GM23248 (cell line): Measurements from ENCODE around the gene CACNB2. TPM values are rescaled to one million over a fixed set of nuclear protein-coding genes. Genes with fewer than 3 reads are reported as not detected.
"Not testable (repeated sequence)": the region's sequence is repeated elsewhere in the genome, so short reads cannot be mapped to it uniquely, and the experiment has no call there.

Experiments used
- DNase-seq: peaks from one replicate; pipeline ENCODE4 v3.0.0-alpha.2; 2015
- H2AFZ ChIP-seq: fragments of 200-600 bp; sonication (generic); 2 replicates; pipeline ENCODE4 v1.6.1; 2016; ENCODE audit warnings: antibody characterized with exemption
- H3F3A ChIP-seq: fragments of 200-600 bp; sonication (generic); 2 replicates; pipeline ENCODE4 v1.6.1; 2016; ENCODE audit warnings: mild to moderate bottlenecking, antibody characterized with exemption, mixed run types; ENCODE audit not compliant: insufficient read depth
- H3K27ac ChIP-seq: fragments of 200-600 bp; sonication (generic); 2 replicates; pipeline ENCODE4 v1.5.1; 2016; ENCODE audit warnings: mild to moderate bottlenecking
- H3K27me3 ChIP-seq: fragments of 200-600 bp; sonication (generic); replicated peaks from 2 replicates; pipeline ENCODE4 v1.6.1; 2016; ENCODE audit warnings: mild to moderate bottlenecking; ENCODE audit not compliant: insufficient read depth
- H3K36me3 ChIP-seq: fragments of 200-600 bp; sonication (generic); 2 replicates; pipeline ENCODE4 v1.6.1; 2016; ENCODE audit warnings: low read depth, mild to moderate bottlenecking
- H3K4me1 ChIP-seq: fragments of 200-600 bp; sonication (generic); 2 replicates; pipeline ENCODE4 v1.6.1; 2016; ENCODE audit warnings: mild to moderate bottlenecking; ENCODE audit not compliant: insufficient read depth
- H3K4me2 ChIP-seq: fragments of 200-600 bp; sonication (generic); one replicate; pipeline ENCODE4 v1.6.1; 2016; ENCODE audit warnings: mild to moderate bottlenecking; ENCODE audit not compliant: unreplicated experiment
- H3K4me3 ChIP-seq: fragments of 200-600 bp; sonication (generic); 2 replicates; pipeline ENCODE4 v1.5.1; 2016; ENCODE audit warnings: mild to moderate bottlenecking
- H3K79me2 ChIP-seq: fragments of 200-600 bp; sonication (generic); 2 replicates; pipeline ENCODE4 v1.6.1; 2016; ENCODE audit warnings: mild to moderate bottlenecking; ENCODE audit not compliant: insufficient read depth
- H3K9ac ChIP-seq: fragments of 200-600 bp; sonication (generic); 2 replicates; pipeline ENCODE4 v1.6.1; 2016; ENCODE audit warnings: mild to moderate bottlenecking
- H3K9me2 ChIP-seq: fragments of 200-600 bp; sonication (generic); 2 replicates; pipeline ENCODE4 v1.6.1; 2016; ENCODE audit warnings: mixed run types, mild to moderate bottlenecking, moderate library complexity; ENCODE audit not compliant: insufficient read depth
- H3K9me3 ChIP-seq: fragments of 200-600 bp; sonication (generic); one replicate; pipeline ENCODE4 v1.6.1; 2017; ENCODE audit warnings: low read depth
- H4K20me1 ChIP-seq: fragments of 200-600 bp; sonication (generic); 2 replicates; pipeline ENCODE4 v1.6.0; 2016; ENCODE audit not compliant: insufficient read depth
- EZH2 ChIP-seq: fragments of 200-600 bp; sonication (generic); IDR thresholded peaks from 2 replicates; pipeline ENCODE4 v1.6.1; 2018; ENCODE audit warnings: antibody characterized with exemption, mild to moderate bottlenecking; ENCODE audit not compliant: insufficient read depth, poor library complexity, severe bottlenecking
- EZH2phosphoT487 ChIP-seq: fragments of 200-600 bp; sonication (generic); IDR thresholded peaks from 2 replicates; pipeline ENCODE4 v1.6.1; 2018; ENCODE audit warnings: antibody characterized with exemption, moderate library complexity, mild to moderate bottlenecking, low read depth; ENCODE audit not compliant: insufficient read depth
- WGBS, 2 experiments: methylation state at CpG; one replicate each; pipeline ENCODE4 v1.1.6; 2015 to 2017; ENCODE audit warnings: low lambda C conversion rate in 2 of 2, low coverage in 1 of 2; ENCODE audit errors: missing lambda C conversion rate in 2 of 2; 5-methylcytosine and 5-hydroxymethylcytosine counted together
- in situ Hi-C: fragments of 300-500 bp; cut with MboI; formaldehyde crosslinking; loops from 2 replicates; pipeline ENCODE4 v1.15.0; 2020
- polyA plus RNA-seq: library from polyadenylated mRNA; unstranded; fragments of >200 nt; fragmentation: Nextera tagmentation; extraction: Ambion mirVana; gene quantifications from 2 replicates; pipeline ENCODE4 v1.2.1, GENCODE V29; 2016
- total RNA-seq: library from RNA; depleted of rRNA; stranded (reverse); fragments of >200 nt; shearing (Covaris generic); gene quantifications from 2 replicates; pipeline ENCODE4 v1.2.3, GENCODE V29; 2014

CACNB2 gene
- total and polyA plus RNA-seq, 2 experiments from 2014 or later: 0.31 to 0.32 TPM

DNA sequence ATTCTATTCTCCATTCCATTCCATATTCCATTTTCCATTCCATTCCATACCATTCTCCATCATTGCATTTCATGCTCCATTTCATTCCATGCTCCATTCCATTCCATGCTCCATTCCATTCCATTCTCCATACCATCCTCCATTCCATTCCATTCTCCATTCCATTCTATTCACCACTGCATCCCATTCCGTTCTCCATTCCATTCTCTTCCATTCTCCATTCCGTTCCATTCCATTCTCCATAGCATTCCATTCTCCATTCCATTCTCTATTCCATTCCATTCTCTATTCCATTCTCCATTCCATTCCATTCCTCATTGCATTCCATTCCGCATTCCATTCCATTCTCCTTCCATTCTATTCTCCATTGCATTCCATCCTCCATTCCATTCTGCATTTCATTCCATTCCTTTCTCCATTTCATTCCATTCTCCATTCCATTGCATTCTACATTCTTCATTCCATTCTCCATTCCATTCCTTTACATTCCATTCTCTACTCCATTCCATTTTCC lies 427.2 kb downstream of the CACNB2 start:
- no peaks in the 10 kb centered on the region for H3K27me3 ChIP-seq
- no peak overlapping the region for H2AFZ ChIP-seq
- no peak overlapping the region for H3K27ac ChIP-seq
- peaks cover 10% of the 10 kb centered on the region; the same call in 1 of the 2 replicates for H3K9me2 ChIP-seq
- 96 to 100% methylated on average over 3 of the region's 3 CpGs for WGBS, 2 experiments
- no peak for DNase-seq
- no peak overlapping the region for H3K4me2 ChIP-seq
- no peak for TF ChIP-seq EZH2phosphoT487
- no peak for TF ChIP-seq EZH2
- H4K20me1 ChIP-seq: no peaks in the 10 kb centered on the region
- in situ Hi-C loops: no loop called here
- H3F3A ChIP-seq: peaks cover 6% of the 10 kb centered on the region; the same call in 1 of the 2 replicates
- H3K9ac ChIP-seq: no peak overlapping the region
- H3K9me3 ChIP-seq: no peaks in the 10 kb centered on the region
- H3K4me3 ChIP-seq: no peak overlapping the region
- no peaks in the 10 kb centered on the region for H3K4me1 ChIP-seq
- no peaks in the 10 kb centered on the region for H3K36me3 ChIP-seq
- H3K79me2 ChIP-seq: no peaks in the 10 kb centered on the region

DNA sequence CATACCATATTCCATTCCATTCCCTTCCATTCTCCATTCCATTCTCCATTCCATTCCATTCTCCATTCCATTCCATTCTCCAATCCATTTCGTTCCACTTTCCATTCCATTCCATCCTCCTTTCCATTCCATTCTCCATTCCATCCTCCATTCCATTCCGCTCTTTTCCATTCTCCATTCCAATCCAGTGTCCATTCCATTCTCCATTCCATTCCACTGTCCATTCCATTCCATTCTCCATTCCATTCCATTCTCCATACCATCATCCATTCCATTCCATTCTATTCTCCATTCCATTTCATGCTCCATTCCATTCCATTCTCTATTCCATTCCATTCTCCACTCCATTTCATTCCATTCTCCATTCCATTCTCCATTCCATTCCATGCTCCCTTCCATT lies 430.2 kb downstream of the CACNB2 start:
- in situ Hi-C loops, H3K27ac ChIP-seq, H3K9ac ChIP-seq, DNase-seq, H3K4me1 ChIP-seq, H3K27me3 ChIP-seq, H3K9me3 ChIP-seq, H3F3A ChIP-seq, H3K36me3 ChIP-seq, H3K4me3 ChIP-seq, H3K4me2 ChIP-seq, H3K79me2 ChIP-seq, H4K20me1 ChIP-seq, H2AFZ ChIP-seq, H3K9me2 ChIP-seq: not testable (repeated sequence)
- 91 to 95% methylated on average over 2 of the region's 2 CpGs for WGBS, 2 experiments

GRCh38 chr10:18571076-18571475 lies 430.9 kb downstream of the CACNB2 start:
- H3K4me2 ChIP-seq: no peak overlapping the region
- H3K9ac ChIP-seq: no peak overlapping the region
- peaks cover 6% of the 10 kb centered on the region; the same call in 1 of the 2 replicates for H3F3A ChIP-seq
- H3K36me3 ChIP-seq: no peaks in the 10 kb centered on the region
- H4K20me1 ChIP-seq: no peaks in the 10 kb centered on the region
- H3K79me2 ChIP-seq: no peaks in the 10 kb centered on the region
- H3K9me3 ChIP-seq: no peaks in the 10 kb centered on the region
- no peak overlapping the region for H3K27ac ChIP-seq
- no peak overlapping the region for H3K4me3 ChIP-seq
- H3K4me1 ChIP-seq: no peaks in the 10 kb centered on the region
- TF ChIP-seq EZH2: no peak
- TF ChIP-seq EZH2phosphoT487: no peak
- no peak for DNase-seq
- peaks cover 10% of the 10 kb centered on the region; the same call in 1 of the 2 replicates for H3K9me2 ChIP-seq
- no peak overlapping the region for H2AFZ ChIP-seq
- in situ Hi-C loops: no loop called here
- H3K27me3 ChIP-seq: no peaks in the 10 kb centered on the region

GRCh38 chr10:18571780-18572179 lies 431.6 kb downstream of the CACNB2 start:
- no peak overlapping the region for H3K9ac ChIP-seq
- 100% methylated on average over 1 of the region's 1 CpG for WGBS, 2 experiments
- no peak overlapping the region for H3K4me2 ChIP-seq
- no peak overlapping the region for H3K4me3 ChIP-seq
- TF ChIP-seq EZH2 (no peak), EZH2phosphoT487 (no peak)
- no peak overlapping the region for H3K27ac ChIP-seq
- in situ Hi-C loops: no loop called here
- H3K36me3 ChIP-seq: no peaks in the 10 kb centered on the region
- no peak overlapping the region for H2AFZ ChIP-seq
- H3F3A ChIP-seq: peaks cover 6% of the 10 kb centered on the region; the same call in 1 of the 2 replicates
- H3K9me3 ChIP-seq: no peaks in the 10 kb centered on the region
- H3K27me3 ChIP-seq: no peaks in the 10 kb centered on the region
- H4K20me1 ChIP-seq: no peaks in the 10 kb centered on the region
- no peaks in the 10 kb centered on the region for H3K79me2 ChIP-seq
- no peak for DNase-seq
- peaks cover 10% of the 10 kb centered on the region; the same call in 1 of the 2 replicates for H3K9me2 ChIP-seq
- no peaks in the 10 kb centered on the region for H3K4me1 ChIP-seq

GRCh38 chr10:18572959-18573561 lies 432.8 kb downstream of the CACNB2 start:
- Histone ChIP-seq H3K4me2 (no peak overlapping the region), H3K4me1 (no peaks in the 10 kb centered on the region), H3K9me2 (peaks cover 6% of the 10 kb centered on the region; the same call in 1 of the 2 replicates), H3K27me3 (no peaks in the 10 kb centered on the region), H3K36me3 (no peaks in the 10 kb centered on the region), H3K79me2 (no peaks in the 10 kb centered on the region), H3K9ac (no peak overlapping the region), H2AFZ (no peak overlapping the region), H3K9me3 (no peaks in the 10 kb centered on the region), H3K4me3 (no peak overlapping the region), H3K27ac (no peak overlapping the region), H3F3A (no peaks in the 10 kb centered on the region), H4K20me1 (no peaks in the 10 kb centered on the region)
- 81 to 85% methylated on average over 8 of the region's 8 CpGs for WGBS, 2 experiments
- no peak for TF ChIP-seq EZH2
- no peak for TF ChIP-seq EZH2phosphoT487
- no peak for DNase-seq
- in situ Hi-C loops: no loop called here
